NCI-H1694 treated with DMSO at 0.1 percent for 48 hours (cell line): ENCODE results near the gene TTYH3.
A peak's percentile ranks its signal among the peaks of the same experiment; 100 is the strongest.

Source experiments
- DNase-seq: peaks from one replicate; lab custom pipeline; 2025; lab: John Stamatoyannopoulos, UW

TTYH3 gene

GRCh38 chr7:2649139-2649838 lies 17.5 kb downstream of the TTYH3 start:
- no peak for DNase-seq

- no peak for DNase-seq
Measured at GRCh38 chr7:2649991-2650390, 18.2 kb downstream of the TTYH3 start.

- DNase-seq = no peak
Measured at GRCh38 chr7:2650451-2650850, 18.7 kb downstream of the TTYH3 start.

- DNase-seq = peak; percentile 30
Measured at GRCh38 chr7:2651336-2651735, 19.6 kb downstream of the TTYH3 start.

- no peak for DNase-seq
Measured at GRCh38 chr7:2651847-2652735, 20.3 kb downstream of the TTYH3 start.

- no peak for DNase-seq
Measured at GRCh38 chr7:2652736-2653060, 20.9 kb downstream of the TTYH3 start.

- DNase-seq = no peak
Measured at GRCh38 chr7:2654059-2654458, 22.3 kb downstream of the TTYH3 start.

- DNase-seq = no peak
Measured at GRCh38 chr7:2655870-2656614, 24.3 kb downstream of the TTYH3 start.

GRCh38 chr7:2657208-2657607 lies 25.4 kb downstream of the TTYH3 start:
- no peak for DNase-seq

GRCh38 chr7:2657920-2658671 lies 26.3 kb downstream of the TTYH3 start:
- DNase-seq = no peak

GRCh38 chr7:2658941-2659340 lies 27.2 kb downstream of the TTYH3 start:
- no peak for DNase-seq

GRCh38 chr7:2659556-2660358 lies 28.0 kb downstream of the TTYH3 start:
- DNase-seq = no peak

GRCh38 chr7:2660359-2661095 lies 28.7 kb downstream of the TTYH3 start:
- DNase-seq = no peak

GRCh38 chr7:2661096-2661449 lies 29.3 kb downstream of the TTYH3 start:
- DNase-seq = no peak

- DNase-seq = no peak
Measured at GRCh38 chr7:2661602-2662272, 30.0 kb downstream of the TTYH3 start.

- DNase-seq = no peak
Measured at GRCh38 chr7:2662273-2663120, 30.7 kb downstream of the TTYH3 start.

- no peak for DNase-seq
Measured at GRCh38 chr7:2663121-2663886, 31.5 kb downstream of the TTYH3 start.

- no peak for DNase-seq
Measured at GRCh38 chr7:2663960-2664359, 32.2 kb downstream of the TTYH3 start.
